GM12878 (cell line): ENCODE measurements around the gene RALGDS. TPM values are rescaled to one million over a fixed set of nuclear protein-coding genes. Genes with fewer than 3 reads are reported as not detected.

ENCODE experiments used
- ATAC-seq: fragments of 200-7000 bp; cut with Tn5 transposase; 3 replicates; pipeline ENCODE4 v1.9.1; 2020; ENCODE audit warnings: mild to moderate bottlenecking, moderate library complexity
- BruUV-seq: library from RNA; stranded (reverse); fragments of 400-500 nt; replicated peaks from 2 replicates; lab custom pipeline; 2021; lab: Mats Ljungman, UMichigan
- CTCF ChIA-PET: fragments of 300-600 bp; sonication (Branson Sonifier 250); formaldehyde crosslinking; extraction: SDS; loops from one replicate; lab custom pipeline; 2021; ENCODE audit warnings: inconsistent platforms; lab: Yijun Ruan, JAX
- POLR2A ChIA-PET: fragments of 350-600 bp; formaldehyde crosslinking; extraction: SDS; loops from one replicate; lab custom pipeline; 2021; ENCODE audit warnings: inconsistent platforms; lab: Charles Lee
- RAD21 ChIA-PET: fragments of 300-600 bp; sonication (Branson Sonifier 250); formaldehyde crosslinking; loops from one replicate; lab custom pipeline; 2023; ENCODE audit warnings: antibody characterized with exemption; ENCODE audit not compliant: unreplicated experiment; lab: Charles Lee
- SMC1A ChIA-PET: fragments of 300-600 bp; sonication (Branson Sonifier 250); formaldehyde crosslinking; loops from one replicate; lab custom pipeline; 2023; ENCODE audit not compliant: unreplicated experiment, uncharacterized antibody; lab: Charles Lee
- DNase-seq: peaks from one replicate; pipeline ENCODE4 v3.0.0-alpha.2; 2011; ENCODE audit warnings: low read depth, low spot score
- FAIRE-seq: peaks from 3 replicates; lab custom pipeline; 2011; peaks lifted over from hg19 to GRCh38; lab: Jason Lieb, UNC
- H2AFZ ChIP-seq: 2 replicates; pipeline ENCODE4 v1.6.0; 2011; ENCODE audit warnings: low read depth, low read length, control low read depth; ENCODE audit not compliant: control insufficient read depth
- H3K27ac ChIP-seq: 2 replicates; pipeline ENCODE4 v1.5.1; 2011; ENCODE audit warnings: control low read depth; ENCODE audit not compliant: control insufficient read depth, insufficient read depth
- H3K27me3 ChIP-seq, 2 experiments: replicated peaks in 1 of 2; 2 replicates each; pipeline versions ENCODE4 v1.6.0 to v1.6.1; 2011; ENCODE audit warnings: low read length in 1 of 2; ENCODE audit not compliant: control insufficient read depth in 2 of 2, insufficient read depth in 2 of 2
- H3K36me3 ChIP-seq, 2 experiments: 2 replicates each; pipeline ENCODE4 v1.5.1; 2011; ENCODE audit warnings: low read length in 1 of 2; ENCODE audit not compliant: control insufficient read depth in 2 of 2, insufficient read depth in 2 of 2
- H3K4me1 ChIP-seq: 2 replicates; pipeline ENCODE4 v1.6.1; 2011; ENCODE audit warnings: mild to moderate bottlenecking, low read length, moderate library complexity, mixed read lengths; ENCODE audit not compliant: control insufficient read depth, insufficient read depth
- H3K4me2 ChIP-seq: 2 replicates; pipeline ENCODE4 v1.6.0; 2011; ENCODE audit warnings: control low read depth; ENCODE audit not compliant: control insufficient read depth, insufficient read depth
- H3K4me3 ChIP-seq: fragments of 200-600 bp; sonication (generic); 2 replicates; pipeline ENCODE4 v1.5.1; 2016
- H3K79me2 ChIP-seq: 2 replicates; pipeline ENCODE4 v1.6.0; 2011; ENCODE audit warnings: low read length; ENCODE audit not compliant: control insufficient read depth, insufficient read depth
- H3K9ac ChIP-seq: 2 replicates; pipeline ENCODE4 v1.8.0; 2011; ENCODE audit warnings: low read length, control low read depth, mixed read lengths; ENCODE audit not compliant: control insufficient read depth, insufficient read depth
- H3K9me3 ChIP-seq: replicated peaks from 3 replicates; pipeline ENCODE4 v1.5.1; 2011; ENCODE audit warnings: mild to moderate bottlenecking, low read length; ENCODE audit not compliant: control insufficient read depth, insufficient read depth
- H4K20me1 ChIP-seq: 2 replicates; pipeline ENCODE4 v1.6.0; 2011; ENCODE audit not compliant: control insufficient read depth, insufficient read depth
- CBX5 ChIP-seq: sonication (generic); IDR thresholded peaks from 2 replicates; pipeline ENCODE4 v1.6.1; 2016; ENCODE audit warnings: low read depth, moderate library complexity, mild to moderate bottlenecking, inconsistent platforms
- CEBPZ ChIP-seq: fragments of 150-350 bp; IDR thresholded peaks from 2 replicates; pipeline ENCODE4 v1.6.1; 2016; ENCODE audit warnings: low read depth, low read length
- MEF2A ChIP-seq: IDR thresholded peaks from 2 replicates; pipeline ENCODE4 v1.6.1; 2011; ENCODE audit warnings: low read depth, mild to moderate bottlenecking, low read length, moderate library complexity; ENCODE audit not compliant: insufficient read depth
- MEF2B ChIP-seq: fragments of 450-650 bp; IDR thresholded peaks from 2 replicates; pipeline ENCODE4 v1.6.1; 2018; ENCODE audit warnings: mild to moderate bottlenecking, moderate library complexity; ENCODE audit not compliant: partially characterized antibody, poor library complexity, severe bottlenecking
- MTA3 ChIP-seq: IDR thresholded peaks from 2 replicates; pipeline ENCODE4 v1.6.1; 2012; ENCODE audit warnings: low read length, inconsistent platforms, borderline replicate concordance
- NBN ChIP-seq: fragments of 450-650 bp; IDR thresholded peaks from 2 replicates; pipeline ENCODE4 v1.6.1; 2016
- PAX8 ChIP-seq: fragments of 450-650 bp; IDR thresholded peaks from 2 replicates; pipeline ENCODE4 v1.6.1; 2017; ENCODE audit warnings: mild to moderate bottlenecking, moderate library complexity
- RAD51 ChIP-seq: fragments of 450-650 bp; IDR thresholded peaks from 2 replicates; pipeline ENCODE4 v1.6.1; 2016; ENCODE audit warnings: moderate library complexity, mild to moderate bottlenecking, inconsistent platforms
- RB1 ChIP-seq: fragments of 450-650 bp; formaldehyde crosslinking; IDR thresholded peaks from 2 replicates; pipeline ENCODE4 v1.6.1; 2017; ENCODE audit warnings: mild to moderate bottlenecking, borderline replicate concordance
- RCOR1 ChIP-seq: conservative IDR thresholded peaks from 2 replicates; pipeline ENCODE4 v1.6.1; 2012; ENCODE audit warnings: low read depth, low read length, improper control_type of control experiment
- RUNX3 ChIP-seq: IDR thresholded peaks from 2 replicates; pipeline ENCODE4 v1.6.1; 2012; ENCODE audit warnings: low read length, inconsistent platforms
- YBX1 ChIP-seq: fragments of 450-650 bp; IDR thresholded peaks from 2 replicates; pipeline ENCODE4 v1.6.1; 2016; ENCODE audit warnings: antibody characterized with exemption
- ZZZ3 ChIP-seq: IDR thresholded peaks from 2 replicates; pipeline ENCODE4 v1.6.1; 2011; ENCODE audit warnings: low read depth; ENCODE audit not compliant: control insufficient read depth, insufficient read length
- WGBS: methylation state at CpG from one replicate; pipeline ENCODE4 v1.1.6; 2016; ENCODE audit warnings: low lambda C conversion rate; ENCODE audit not compliant: insufficient replicate concordance, insufficient coverage; ENCODE audit errors: missing lambda C conversion rate; 5-methylcytosine and 5-hydroxymethylcytosine counted together
- in situ Hi-C: fragments of 300-500 bp; cut with MboI; formaldehyde crosslinking; loops from 9 replicates; pipeline ENCODE4 v1.14.3; 2018; ENCODE audit warnings: mixed read lengths
- intact Hi-C: fragments of 100-400 bp; cut with micrococcal nuclease; formaldehyde crosslinking; loops from one replicate; pipeline ENCODE4 v1.14.2; 2022; ENCODE audit not compliant: unreplicated experiment
- polyA plus RNA-seq, 11 experiments: library from polyadenylated mRNA; depleted of rRNA in 4 of 11; unstranded in 6 of 11; stranded (reverse) in 5 of 11; fragments of >200 nt; fragmentation: Nextera tagmentation in 4 of 11; fragmentation: Illumina TruSeq in 1 of 11; extraction: Ambion mirVana in 4 of 11; extraction: Trizol in 1 of 11; gene quantifications; 1 replicate in 1 of 11; 2 replicates in 10 of 11; pipeline versions ENCODE4 v1.2.1 to v1.2.3, GENCODE V29; 2011 to 2016; ENCODE audit warnings: inconsistent platforms in 2 of 11, missing spikeins in 2 of 11, low read depth in 1 of 11
- total RNA-seq, 4 experiments: library from RNA; depleted of rRNA in 3 of 4; stranded (reverse); fragments of >200 nt in 3 of 4; fragmentation: Illumina TruSeq in 1 of 4; extraction: Trizol in 1 of 4; gene quantifications; 2 replicates each; pipeline versions ENCODE4 v1.2.1 to v1.2.3, GENCODE V29; 2013 to 2021
- TF ChIP-seq, protein P1 (sequence below): IDR thresholded peaks from 2 replicates; pipeline ENCODE4 v1.6.1; 2011; ENCODE audit warnings: low read depth, mild to moderate bottlenecking, low read length, moderate library complexity, borderline replicate concordance; ENCODE audit errors: extremely low read depth

Gene RALGDS
- total and polyA plus RNA-seq, 10 of the 15 experiments (the other 5 are each of a cell fraction or from before 2014, with no cell fraction given), result 1.3 to 48.6 (median 21.2) TPM

GRCh38 chr9:133162861-133163503 lies 41.9 kb upstream of the RALGDS start (continued):
- TF ChIP-seq CEBPZ (no peak), PAX8 (no peak), CBX5 (no peak), MEF2B (no peak), RB1 (no peak)
- TF ChIP-seq, protein P1, sequence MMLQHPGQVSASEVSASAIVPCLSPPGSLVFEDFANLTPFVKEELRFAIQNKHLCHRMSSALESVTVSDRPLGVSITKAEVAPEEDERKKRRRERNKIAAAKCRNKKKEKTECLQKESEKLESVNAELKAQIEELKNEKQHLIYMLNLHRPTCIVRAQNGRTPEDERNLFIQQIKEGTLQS, result no peak

GRCh38 chr9:133161547-133161950 lies 40.5 kb upstream of the RALGDS start:
- in situ Hi-C loops, result no loop called here

More at GRCh38 chr9:133161547-133161950, 40.5 kb upstream of the RALGDS start:
- Histone ChIP-seq H3K4me2 (no peak overlapping the region), H4K20me1 (no peaks in the 10 kb centered on the region), H3K9ac (no peak overlapping the region), H3K4me1 (peaks cover 3% of the 10 kb centered on the region), H3K4me3 (no peak overlapping the region), H3K27me3 (no peaks in the 10 kb centered on the region), H3K79me2 (no peaks in the 10 kb centered on the region), H3K27ac (no peak overlapping the region)
- POLR2A ChIA-PET, result no interaction called here
- SMC1A ChIA-PET, result no interaction called here
- FAIRE-seq (no peak), ATAC-seq (no peak), DNase-seq (no peak)
- no TSS peak for BruUV-seq
- intact Hi-C loops, result no loop called here
- 40% methylated on average over 4 of the region's 4 CpGs for WGBS
- TF ChIP-seq RAD51 (no peak), MEF2A (no peak), MTA3 (no peak), NBN (no peak), YBX1 (no peak), RCOR1 (no peak), ZZZ3 (no peak), RUNX3 (no peak), CBX5 (no peak)
- TF ChIP-seq, all 136 proteins: peak for 0
- ChIA-PET RAD21 (no interaction called here), CTCF (interaction anchor here (1.1 to 1.4 kb wide), 3 partner anchors 14 to 210 kb away, joined by 3 to 5 read pairs (median 4); no protein-coding TSS in a partner anchor)
- Histone ChIP-seq H3K9me3 (no peaks in the 10 kb centered on the region), H3K36me3 (no peaks in the 10 kb centered on the region), H2AFZ (no peak overlapping the region)
